Measurements from ENCODE around the gene METTL25B.
A peak's percentile ranks its signal among the peaks of the same experiment; 100 is the strongest.

The METTL25B gene

DNA sequence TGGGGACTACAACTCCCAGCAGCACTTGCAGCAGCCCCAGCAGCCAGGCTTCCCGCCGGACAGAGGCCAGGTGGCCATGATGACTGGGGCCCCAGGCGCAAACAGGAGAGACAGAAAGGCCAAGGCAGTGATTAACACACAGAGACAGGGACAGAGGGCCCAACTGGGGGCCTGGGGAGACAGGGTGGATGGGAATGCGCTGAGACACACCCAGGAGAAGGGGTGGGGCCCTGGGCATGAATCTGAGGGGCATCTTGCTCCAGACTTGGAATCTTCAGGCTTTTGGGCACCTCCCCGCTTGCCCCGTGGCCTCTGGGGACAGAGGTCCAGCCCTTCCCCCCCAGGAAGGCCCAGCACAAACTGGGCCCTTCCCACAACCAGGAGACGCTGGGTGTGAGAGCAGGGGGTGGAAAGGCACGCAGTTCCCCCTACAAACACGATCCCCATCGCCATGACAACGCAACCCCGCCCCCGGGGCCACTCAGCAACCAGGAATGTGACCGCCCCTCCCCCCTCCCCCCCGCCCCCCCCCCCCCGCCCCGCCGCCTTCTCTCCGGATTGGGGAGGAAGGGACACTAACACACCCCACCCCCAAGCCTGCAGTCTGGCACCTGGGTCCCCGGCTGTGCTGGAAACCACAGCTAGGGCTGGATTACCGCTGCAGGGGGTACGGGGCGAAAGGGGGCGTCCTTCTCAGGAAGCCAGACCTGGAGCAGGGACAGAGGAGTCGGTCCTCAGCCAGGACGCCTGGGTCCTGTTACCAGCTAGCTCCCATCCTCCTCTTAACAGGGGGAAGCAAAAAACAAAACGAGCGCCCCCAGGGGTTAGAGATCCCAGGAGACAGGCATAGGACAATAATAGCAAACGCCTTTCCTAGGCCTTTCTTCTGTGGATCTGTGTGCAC lies 18.7 kb downstream of the METTL25B start:
- Histone ChIP-seq H3K14ac (ENCODE audit: low read length) (peak overlapping the region; percentile 98), H2AK5ac (ENCODE audit: low read length) (peak overlapping the region; percentile 99)
- DNase-seq = peak; percentile 91 to 93

DNA sequence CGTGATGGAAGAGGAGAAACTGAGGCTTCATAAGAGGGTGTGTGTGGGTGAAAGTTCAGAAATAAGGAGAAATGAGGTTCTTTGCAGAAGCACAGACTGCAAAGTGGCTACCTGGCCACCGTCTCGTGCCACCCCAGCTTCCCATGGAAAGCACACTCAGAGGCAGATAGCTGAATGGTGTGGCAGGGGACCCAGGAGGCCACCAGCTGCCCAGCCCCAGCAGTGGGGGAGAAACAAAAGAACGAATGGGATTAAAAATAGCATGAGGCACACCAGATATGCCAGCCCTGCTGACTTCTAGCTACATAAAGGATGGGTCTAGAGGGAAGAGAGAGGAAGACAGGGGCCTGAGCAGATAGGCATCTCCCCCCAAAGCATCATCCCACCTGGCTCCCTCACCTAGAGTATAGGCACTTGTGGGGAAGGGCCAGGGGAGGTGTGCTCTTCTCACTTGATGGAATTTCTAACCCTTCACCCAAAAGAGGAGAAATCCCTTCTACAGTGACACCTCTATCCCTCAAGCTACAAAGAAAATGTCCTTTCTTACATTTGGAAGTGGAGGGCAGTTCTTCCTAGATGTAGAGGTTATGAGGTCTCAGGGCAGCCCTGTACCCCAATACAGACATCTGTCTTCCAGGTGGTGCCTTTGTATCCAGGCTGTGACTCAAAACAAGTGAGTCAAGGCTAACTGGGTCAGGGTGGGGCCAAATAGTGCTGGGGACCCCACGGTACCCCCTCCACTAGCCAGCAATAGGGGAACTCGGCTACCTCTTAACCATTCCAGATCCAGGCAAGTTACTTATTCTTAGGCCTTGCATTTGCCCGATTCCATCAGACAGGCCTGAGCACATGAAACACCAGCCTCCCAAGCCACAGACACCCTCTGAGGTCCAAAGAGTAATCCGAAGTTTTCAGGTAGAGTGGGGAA lies 19.7 kb downstream of the METTL25B start:
- WGBS (ENCODE audit: extremely low coverage, insufficient coverage, insufficient read length) = no CpG with 5 or more reads among the region's 8 CpGs
- no peak overlapping the region for H3K4me3 ChIP-seq (ENCODE audit: low read depth, low read length)
- peak overlapping the region; percentile 87 for H2BK120ac ChIP-seq (ENCODE audit: insufficient read depth, low read length, poor library complexity)
- H3K9ac ChIP-seq (ENCODE audit: low read length) = peak overlapping the region; percentile 23
- H4K8ac ChIP-seq (ENCODE audit: low read depth, low read length) = peak overlapping the region; percentile 87
- peak overlapping the region; percentile 99 for H3K4ac ChIP-seq (ENCODE audit: low read depth, low read length)
- peaks cover 48% of the 10 kb centered on the region for H3K79me1 ChIP-seq (ENCODE audit: low read length)
- no peak overlapping the region for H3K23ac ChIP-seq (ENCODE audit: low read length)
- DNase-seq = peak; percentile 15 to 18
- H3K4me2 ChIP-seq (ENCODE audit: low read length) = peak overlapping the region; percentile 55
- peak overlapping the region; percentile 86 for H3K18ac ChIP-seq (ENCODE audit: low read length)
- peaks cover 2% of the 10 kb centered on the region for H3K9me3 ChIP-seq (ENCODE audit: insufficient read depth, low read depth, low read length)
- H3K27me3 ChIP-seq (ENCODE audit: insufficient read depth, low read length) = no peaks in the 10 kb centered on the region
- H4K12ac ChIP-seq (ENCODE audit: low read depth, low read length) = peak overlapping the region; percentile 92
- H2BK12ac ChIP-seq (ENCODE audit: low read length) = peak overlapping the region; percentile 87
- H2BK5ac ChIP-seq (ENCODE audit: low read depth, low read length, poor library complexity) = peak overlapping the region; percentile 94
- peak overlapping the region; percentile 94 for H3K14ac ChIP-seq (ENCODE audit: low read length)
- peaks cover 58% of the 10 kb centered on the region for H3K79me2 ChIP-seq (ENCODE audit: control insufficient read depth, insufficient read depth, low read length, poor library complexity)
- H3K27ac ChIP-seq (ENCODE audit: low read depth, low read length) = peak overlapping the region; percentile 100
- peak overlapping the region; percentile 94 for H2AK5ac ChIP-seq (ENCODE audit: low read length)
- no peak overlapping the region for H2AFZ ChIP-seq (ENCODE audit: insufficient read depth, low read length, poor library complexity)
- peaks cover 30 to 31% of the 10 kb centered on the region in 2 experiments for H3K36me3 ChIP-seq (ENCODE audit: control insufficient read depth in 1 of 2, insufficient read depth in 2 of 2, low read length in 2 of 2)
- H3K4me1 ChIP-seq (ENCODE audit: control insufficient read depth in 1 of 2, insufficient read depth in 2 of 2, low read length in 2 of 2) = peaks cover 39 to 45% of the 10 kb centered on the region in 2 experiments
- peak overlapping the region; percentile 99 for H4K91ac ChIP-seq (ENCODE audit: low read depth, low read length)

More for the DNA sequence above, 18.7 kb downstream of the METTL25B start:
- Histone ChIP-seq H3K4ac (ENCODE audit: low read depth, low read length) (peak overlapping the region; percentile 99), H2AFZ (ENCODE audit: insufficient read depth, low read length, poor library complexity) (peak overlapping the region; percentile 67), H4K8ac (ENCODE audit: low read depth, low read length) (peak overlapping the region; percentile 98), H3K23ac (ENCODE audit: low read length) (no peak overlapping the region), H3K4me3 (ENCODE audit: low read depth, low read length) (peak overlapping the region; percentile 51), H4K91ac (ENCODE audit: low read depth, low read length) (peak overlapping the region; percentile 100), H2BK5ac (ENCODE audit: low read depth, low read length, poor library complexity) (peak overlapping the region; percentile 100), H3K36me3 (ENCODE audit: control insufficient read depth in 1 of 2, insufficient read depth in 2 of 2, low read length in 2 of 2) (peaks cover 33 to 40% of the 10 kb centered on the region in 2 experiments), H3K4me2 (ENCODE audit: low read length) (peak overlapping the region; percentile 83), H3K9me3 (ENCODE audit: insufficient read depth, low read depth, low read length) (peaks cover 2% of the 10 kb centered on the region), H3K79me2 (ENCODE audit: control insufficient read depth, insufficient read depth, low read length, poor library complexity) (peaks cover 54% of the 10 kb centered on the region), H3K27ac (ENCODE audit: low read depth, low read length) (peak overlapping the region; percentile 100), H2BK120ac (ENCODE audit: insufficient read depth, low read length, poor library complexity) (peak overlapping the region; percentile 100), H3K18ac (ENCODE audit: low read length) (peak overlapping the region; percentile 94), H2BK12ac (ENCODE audit: low read length) (peak overlapping the region; percentile 82), H3K79me1 (ENCODE audit: low read length) (peaks cover 44% of the 10 kb centered on the region), H4K12ac (ENCODE audit: low read depth, low read length) (peak overlapping the region; percentile 98), H3K4me1 (ENCODE audit: control insufficient read depth in 1 of 2, insufficient read depth in 2 of 2, low read length in 2 of 2) (peaks cover 42% of the 10 kb centered on the region in 2 experiments), H3K27me3 (ENCODE audit: insufficient read depth, low read length) (no peaks in the 10 kb centered on the region), H3K9ac (ENCODE audit: low read length) (peak overlapping the region; percentile 86)
- WGBS (ENCODE audit: extremely low coverage, insufficient coverage, insufficient read length) = no CpG with 5 or more reads among the region's 29 CpGs

DNA sequence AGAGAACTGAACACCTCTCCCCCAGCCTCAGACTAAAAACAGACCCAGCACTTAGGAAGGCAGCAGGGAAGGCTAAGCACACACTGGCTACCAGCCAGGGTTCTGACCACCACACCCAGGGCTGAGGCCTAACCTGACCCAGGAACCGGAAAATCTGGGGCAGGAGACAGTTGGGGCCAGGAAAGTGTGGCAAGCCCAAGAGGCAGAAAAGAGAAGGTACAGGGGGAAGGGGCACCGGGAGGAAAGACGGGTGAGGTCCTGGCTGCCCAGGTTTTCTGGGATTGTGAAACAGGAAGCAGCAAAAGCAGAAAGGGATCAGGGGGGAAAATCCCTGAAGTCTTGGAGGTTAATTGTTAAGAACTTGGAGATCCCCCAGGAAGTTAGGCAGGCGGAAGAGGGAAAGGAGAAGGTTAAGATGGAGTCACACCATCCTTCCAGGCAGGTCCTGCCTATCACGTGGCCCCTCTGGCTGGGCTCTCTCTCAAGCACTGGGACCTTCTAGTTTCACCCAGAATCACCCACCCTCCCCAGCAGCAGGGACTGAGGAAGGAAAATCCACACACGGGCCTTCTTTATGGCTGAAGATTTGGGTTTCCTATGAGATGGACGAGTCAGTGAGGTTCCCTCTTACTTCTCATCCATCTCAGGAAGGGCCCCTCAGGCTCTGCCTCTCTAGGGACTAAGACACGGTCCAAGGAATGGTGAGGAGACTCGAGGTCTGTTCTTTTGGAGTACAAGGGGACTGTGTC lies 20.6 kb downstream of the METTL25B start:
- Histone ChIP-seq H4K8ac (ENCODE audit: low read depth, low read length) (peak overlapping the region; percentile 82), H3K18ac (ENCODE audit: low read length) (peak overlapping the region; percentile 86), H3K9me3 (ENCODE audit: insufficient read depth, low read depth, low read length) (peaks cover 2% of the 10 kb centered on the region)

More for the DNA sequence above, 20.6 kb downstream of the METTL25B start:
- no peak overlapping the region for H3K4me3 ChIP-seq (ENCODE audit: low read depth, low read length)
- peak overlapping the region; percentile 94 for H2AK5ac ChIP-seq (ENCODE audit: low read length)
- H2BK5ac ChIP-seq (ENCODE audit: low read depth, low read length, poor library complexity) = peak overlapping the region; percentile 98
- peaks cover 39 to 46% of the 10 kb centered on the region in 2 experiments for H3K4me1 ChIP-seq (ENCODE audit: control insufficient read depth in 1 of 2, insufficient read depth in 2 of 2, low read length in 2 of 2)
- peak overlapping the region; percentile 99 for H3K4ac ChIP-seq (ENCODE audit: low read depth, low read length)
- peak overlapping the region; percentile 87 for H2BK12ac ChIP-seq (ENCODE audit: low read length)
- H3K27ac ChIP-seq (ENCODE audit: low read depth, low read length) = peak overlapping the region; percentile 100
- DNase-seq = peak; percentile 56 to 66
- peaks cover 58% of the 10 kb centered on the region for H3K79me2 ChIP-seq (ENCODE audit: control insufficient read depth, insufficient read depth, low read length, poor library complexity)
- H2BK120ac ChIP-seq (ENCODE audit: insufficient read depth, low read length, poor library complexity) = peak overlapping the region; percentile 81
- peak overlapping the region; percentile 47 for H4K12ac ChIP-seq (ENCODE audit: low read depth, low read length)
- peaks cover 48% of the 10 kb centered on the region for H3K79me1 ChIP-seq (ENCODE audit: low read length)
- H3K4me2 ChIP-seq (ENCODE audit: low read length) = peak overlapping the region; percentile 93
- no peak overlapping the region for H3K9ac ChIP-seq (ENCODE audit: low read length)
- H3K36me3 ChIP-seq (ENCODE audit: control insufficient read depth in 1 of 2, insufficient read depth in 2 of 2, low read length in 2 of 2) = peaks cover 21 to 22% of the 10 kb centered on the region in 2 experiments
- no peaks in the 10 kb centered on the region for H3K27me3 ChIP-seq (ENCODE audit: insufficient read depth, low read length)
- peak overlapping the region; percentile 90 for H3K14ac ChIP-seq (ENCODE audit: low read length)
- WGBS (ENCODE audit: extremely low coverage, insufficient coverage, insufficient read length) = no CpG with 5 or more reads among the region's 9 CpGs
- no peak overlapping the region for H2AFZ ChIP-seq (ENCODE audit: insufficient read depth, low read length, poor library complexity)
- H3K23ac ChIP-seq (ENCODE audit: low read length) = no peak overlapping the region
- H4K91ac ChIP-seq (ENCODE audit: low read depth, low read length) = peak overlapping the region; percentile 99
